HG03432 (cell line): Measurements from ENCODE around the gene LCOR.
"Not testable (repeated sequence)": the region's sequence is repeated elsewhere in the genome, so short reads cannot be mapped to it uniquely, and the experiment has no call there.

ENCODE experiments used
- ATAC-seq: cut with Tn5 transposase; IDR thresholded peaks from one replicate; pipeline ENCODE4 v1.9.1; 2021; ENCODE audit warnings: mild to moderate bottlenecking, moderate library complexity; ENCODE audit not compliant: unreplicated experiment

The LCOR gene

DNA sequence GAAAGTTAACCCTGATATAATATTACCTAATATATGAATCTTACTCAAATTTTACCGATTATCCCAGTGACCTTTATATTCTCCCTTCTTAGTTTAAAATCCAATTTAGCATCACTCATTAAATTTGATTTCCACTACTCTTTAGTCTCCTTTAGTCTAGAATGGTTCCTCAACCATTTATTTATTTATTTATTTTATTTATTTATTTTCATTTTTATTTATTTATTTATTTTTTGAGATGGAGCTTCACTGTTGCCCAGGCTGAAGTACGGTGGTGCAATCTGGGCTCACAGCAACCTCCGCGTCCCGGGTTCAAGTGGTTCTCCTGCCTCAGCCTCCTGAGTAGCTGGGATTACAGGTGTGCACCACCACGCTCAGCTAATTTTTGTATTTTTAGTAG is 92.8 kb downstream of the LCOR start:
- ATAC-seq: no peak

DNA sequence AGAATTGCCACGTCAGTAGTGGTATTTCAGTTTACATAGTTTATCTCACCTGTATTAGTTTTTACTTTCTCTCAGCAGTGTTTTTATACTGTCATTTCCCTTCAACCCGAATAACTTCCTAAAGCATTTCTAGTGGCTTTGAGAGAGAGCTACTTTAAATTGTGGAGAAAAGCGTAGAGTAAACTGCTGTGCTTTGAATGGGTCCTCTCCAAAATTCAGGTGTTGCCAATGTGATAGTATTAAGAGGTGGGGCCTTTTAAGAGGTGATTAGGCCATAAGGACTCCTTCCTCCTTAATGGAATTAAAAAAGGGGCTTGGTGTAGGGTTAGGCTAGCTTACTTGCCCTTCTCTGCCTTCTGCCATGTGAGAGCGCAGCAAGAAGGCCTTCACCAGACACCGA is 98.4 kb downstream of the LCOR start:
- ATAC-seq: no peak

DNA sequence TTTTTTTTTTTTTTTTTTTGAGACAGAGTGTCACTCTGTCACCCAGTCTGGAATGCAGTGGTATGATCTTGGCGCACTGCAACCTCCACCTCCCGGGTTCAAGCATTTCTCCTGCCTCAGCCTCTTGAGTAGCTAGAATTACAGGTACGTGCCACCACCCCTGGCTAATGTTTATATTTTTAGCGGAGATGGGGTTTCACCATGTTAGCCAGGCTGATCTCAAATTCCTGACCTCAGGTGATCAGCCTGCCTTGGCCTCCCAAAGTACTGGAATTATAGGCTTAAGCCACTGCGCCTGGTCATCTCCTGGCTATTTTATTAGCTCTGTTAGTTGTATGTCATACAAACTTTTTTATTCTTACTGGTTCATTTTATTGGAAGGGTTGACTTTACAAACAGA is 103.0 kb downstream of the LCOR start:
- ATAC-seq: no peak

DNA sequence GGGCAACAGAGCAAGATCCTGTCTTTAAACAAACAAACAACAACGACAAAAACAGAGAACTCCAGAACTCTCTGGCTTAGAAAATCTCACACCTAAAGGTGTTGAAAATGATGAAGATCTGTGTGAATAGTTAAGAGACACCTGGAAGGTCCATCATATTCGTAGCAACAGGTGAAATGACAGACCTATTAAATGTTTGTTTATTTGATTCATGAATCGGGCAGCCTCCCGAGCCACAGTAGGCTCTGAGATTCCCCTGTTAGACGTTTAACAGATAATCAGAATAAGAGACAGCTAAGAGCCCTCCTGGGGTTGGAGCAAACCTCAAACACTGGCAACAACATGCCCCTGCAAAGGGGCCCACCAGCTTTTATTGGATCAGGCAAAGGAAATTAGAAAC is 103.7 kb downstream of the LCOR start:
- no peak for ATAC-seq

DNA sequence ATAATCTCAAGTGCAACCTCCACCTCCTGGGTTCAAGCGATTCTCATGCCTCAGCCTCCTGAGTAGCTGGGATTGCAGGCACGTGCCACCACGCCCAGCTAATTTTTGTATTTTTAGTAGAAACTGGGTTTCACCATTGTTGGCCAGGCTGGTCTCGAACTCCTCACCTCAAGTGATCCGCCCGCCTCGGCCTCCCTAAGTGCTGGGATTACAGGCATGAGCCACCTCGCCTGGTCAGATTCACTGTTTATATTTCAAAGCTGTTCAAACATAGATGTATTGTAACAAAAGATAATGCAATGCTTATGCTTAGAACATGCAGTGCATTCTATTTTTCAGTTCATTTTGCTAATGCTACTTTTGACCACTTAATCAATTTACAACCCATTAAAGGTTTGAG is 111.1 kb downstream of the LCOR start:
- not testable (repeated sequence) for ATAC-seq

DNA sequence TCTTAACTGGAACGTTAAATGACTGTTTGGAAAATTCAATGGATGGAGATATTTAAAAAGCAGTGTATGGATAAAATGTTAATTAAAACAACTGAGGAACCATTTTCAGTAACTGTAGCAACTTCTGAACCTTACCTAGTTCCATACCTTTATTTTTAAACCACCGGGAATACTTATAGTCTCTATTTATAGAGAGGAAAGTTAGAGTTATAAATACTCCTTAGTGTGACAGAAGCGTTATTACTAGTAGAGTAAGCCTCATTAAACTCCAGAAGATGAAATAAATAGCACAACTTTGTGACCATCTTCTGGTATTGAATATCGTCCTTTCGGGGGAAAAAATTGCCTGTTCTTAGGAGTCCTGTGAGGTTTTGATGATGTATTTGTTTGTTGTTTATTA is 114.9 kb downstream of the LCOR start:
- no peak for ATAC-seq

DNA sequence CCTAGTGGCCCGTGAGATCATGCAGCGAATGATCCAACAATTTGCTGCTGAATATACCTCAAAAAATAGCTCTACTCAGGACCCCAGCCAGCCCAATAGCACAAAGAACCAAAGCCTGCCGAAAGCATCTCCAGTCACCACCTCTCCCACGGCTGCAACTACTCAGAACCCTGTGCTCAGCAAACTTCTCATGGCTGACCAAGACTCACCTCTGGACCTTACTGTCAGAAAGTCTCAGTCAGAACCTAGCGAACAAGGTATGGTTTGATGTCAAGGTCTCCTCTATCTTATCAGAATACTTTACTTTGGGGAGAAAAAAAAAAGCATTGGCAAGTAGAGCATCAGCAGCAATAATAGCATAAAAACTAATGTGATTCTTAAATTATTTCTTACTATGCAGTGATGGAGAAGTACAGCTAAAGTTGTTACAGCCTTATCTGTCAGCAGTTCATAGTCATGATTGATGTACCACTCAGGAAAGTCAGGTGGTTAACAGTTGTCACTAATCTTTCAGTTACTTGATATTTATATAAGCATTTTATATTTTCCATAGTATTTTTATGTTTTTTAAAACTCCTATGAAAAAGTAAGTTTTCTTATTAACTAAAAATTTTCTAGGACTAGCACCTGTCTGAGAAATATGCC is 117.1 kb downstream of the LCOR start:
- ATAC-seq: no peak

DNA sequence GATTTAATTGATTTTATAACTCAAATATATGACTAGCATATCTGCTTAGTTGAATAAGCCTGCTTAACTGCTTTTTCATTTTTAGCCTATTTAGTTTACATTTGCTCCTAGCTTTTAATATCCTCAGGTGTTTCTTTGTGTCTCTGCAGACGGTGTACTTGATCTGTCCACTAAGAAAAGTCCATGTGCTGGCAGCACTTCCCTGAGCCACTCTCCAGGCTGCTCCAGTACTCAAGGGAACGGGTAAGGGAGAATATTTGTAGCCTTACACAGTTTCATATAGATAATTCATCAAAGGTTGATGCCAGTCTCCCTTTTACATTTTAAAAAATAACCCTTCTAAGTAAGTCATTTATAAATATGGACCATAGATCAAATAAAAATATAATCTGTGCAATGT is 119.9 kb downstream of the LCOR start:
- no peak for ATAC-seq

DNA sequence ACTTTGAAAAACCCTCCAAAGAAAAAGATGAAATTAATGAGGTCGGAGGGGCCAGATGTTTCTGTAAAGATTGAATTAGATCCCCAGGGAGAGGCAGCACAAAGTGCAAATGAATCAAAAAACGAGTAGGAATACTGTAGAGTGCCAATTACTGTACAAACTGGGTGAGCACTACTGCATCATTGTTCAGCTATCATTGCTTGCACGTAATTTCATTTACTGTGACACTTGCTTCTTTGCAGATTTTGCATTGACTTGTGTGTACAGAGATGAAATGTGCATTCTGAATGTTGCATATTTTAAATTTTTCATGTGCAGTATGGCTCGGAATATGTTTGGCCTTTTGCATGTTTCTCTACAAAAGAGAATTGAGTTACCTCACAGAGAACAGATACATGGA is 123.7 kb downstream of the LCOR start:
- no peak for ATAC-seq

DNA sequence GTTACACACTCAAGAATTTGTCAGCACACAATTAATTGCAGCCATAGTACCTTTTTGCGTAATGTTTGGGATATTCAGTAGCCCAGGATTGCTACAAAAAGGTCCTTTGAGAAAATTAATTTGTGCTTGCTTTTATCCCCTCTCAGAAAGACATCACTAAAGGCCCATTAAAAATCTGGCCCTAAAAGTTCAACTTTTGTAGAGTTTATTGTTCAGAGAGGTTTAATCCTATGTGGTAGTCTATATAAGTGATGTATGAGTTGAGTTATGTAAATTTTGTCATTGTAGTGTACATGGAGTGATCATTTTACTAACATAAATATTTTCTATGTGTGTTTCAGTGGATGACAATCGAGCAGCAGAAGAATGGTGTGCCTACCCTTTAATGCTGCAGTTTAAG is 126.0 kb downstream of the LCOR start:
- no peak for ATAC-seq

DNA sequence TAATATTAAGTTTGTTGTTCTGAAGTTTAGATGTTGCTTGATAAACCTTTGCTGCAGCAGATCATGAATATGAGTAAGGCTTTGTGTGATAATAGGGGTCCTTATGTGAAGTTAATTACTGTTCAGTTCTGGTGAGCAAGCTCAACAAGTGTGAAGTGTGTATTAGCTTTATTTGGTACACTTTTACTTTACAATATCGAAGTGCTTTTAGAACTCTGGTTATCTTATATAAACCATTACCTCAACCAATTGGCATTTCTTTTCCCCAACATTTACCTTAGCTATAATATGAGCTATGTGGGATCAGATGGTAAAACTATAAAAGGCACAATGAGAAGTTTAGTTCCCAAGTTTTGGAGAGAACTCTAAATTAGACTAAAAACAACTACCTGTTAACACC is 127.6 kb downstream of the LCOR start:
- no peak for ATAC-seq

DNA sequence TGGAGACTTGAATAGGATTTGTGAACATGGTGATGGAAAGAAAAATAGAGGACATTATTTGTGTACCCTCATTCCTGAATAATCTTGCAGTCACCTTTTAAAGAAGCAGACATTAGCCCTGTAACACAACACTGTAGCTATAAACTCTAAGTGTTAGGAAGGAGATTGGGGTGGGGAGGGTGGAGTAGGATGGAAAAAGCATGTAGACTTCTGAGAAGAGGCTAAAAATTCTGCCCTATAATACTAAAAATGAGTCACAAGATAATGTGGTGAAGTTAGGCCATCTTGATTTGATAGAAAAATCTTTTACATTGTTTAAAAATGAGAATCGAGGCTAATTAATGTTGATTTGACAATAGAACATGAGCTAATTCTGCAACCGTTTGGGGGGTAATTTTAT is 128.8 kb downstream of the LCOR start:
- ATAC-seq: no peak

DNA sequence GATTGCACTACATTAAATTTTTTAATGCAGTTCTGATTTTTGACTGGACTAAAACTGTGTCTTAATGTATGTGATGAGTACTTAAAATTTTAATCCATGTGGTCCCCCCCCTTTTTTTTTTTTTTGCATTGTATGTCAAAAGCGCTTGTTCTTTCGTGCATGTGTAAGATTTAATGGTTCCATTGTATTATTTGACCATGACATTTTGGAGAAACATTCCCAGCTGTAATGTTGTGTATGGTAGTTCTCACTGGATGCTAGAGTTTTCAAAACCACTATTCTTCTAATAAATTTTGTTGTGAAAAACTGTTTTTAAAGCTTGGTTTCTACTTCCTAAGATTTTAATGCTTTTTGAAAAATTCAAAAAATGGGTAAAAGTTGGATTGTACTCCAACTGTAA is 132.0 kb downstream of the LCOR start:
- no peak for ATAC-seq

DNA sequence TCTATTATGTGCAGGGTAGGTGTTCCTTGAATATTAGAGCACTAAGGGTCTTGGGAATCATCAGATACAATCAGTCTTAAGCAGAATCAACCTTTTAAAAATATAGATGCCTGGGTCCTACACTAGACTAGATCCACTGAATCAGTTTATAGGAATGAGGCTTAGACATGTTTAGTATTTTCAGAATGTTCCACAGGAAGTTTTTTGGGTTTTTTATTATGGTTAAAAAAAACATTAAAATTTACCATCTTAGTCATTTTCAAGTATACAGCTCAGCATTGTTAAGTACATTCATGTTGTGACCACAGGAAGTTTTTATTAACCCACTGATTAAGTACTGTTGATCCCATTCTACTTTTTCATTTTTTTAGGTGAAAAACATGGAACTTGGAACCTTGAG is 135.7 kb downstream of the LCOR start:
- ATAC-seq: no peak

DNA sequence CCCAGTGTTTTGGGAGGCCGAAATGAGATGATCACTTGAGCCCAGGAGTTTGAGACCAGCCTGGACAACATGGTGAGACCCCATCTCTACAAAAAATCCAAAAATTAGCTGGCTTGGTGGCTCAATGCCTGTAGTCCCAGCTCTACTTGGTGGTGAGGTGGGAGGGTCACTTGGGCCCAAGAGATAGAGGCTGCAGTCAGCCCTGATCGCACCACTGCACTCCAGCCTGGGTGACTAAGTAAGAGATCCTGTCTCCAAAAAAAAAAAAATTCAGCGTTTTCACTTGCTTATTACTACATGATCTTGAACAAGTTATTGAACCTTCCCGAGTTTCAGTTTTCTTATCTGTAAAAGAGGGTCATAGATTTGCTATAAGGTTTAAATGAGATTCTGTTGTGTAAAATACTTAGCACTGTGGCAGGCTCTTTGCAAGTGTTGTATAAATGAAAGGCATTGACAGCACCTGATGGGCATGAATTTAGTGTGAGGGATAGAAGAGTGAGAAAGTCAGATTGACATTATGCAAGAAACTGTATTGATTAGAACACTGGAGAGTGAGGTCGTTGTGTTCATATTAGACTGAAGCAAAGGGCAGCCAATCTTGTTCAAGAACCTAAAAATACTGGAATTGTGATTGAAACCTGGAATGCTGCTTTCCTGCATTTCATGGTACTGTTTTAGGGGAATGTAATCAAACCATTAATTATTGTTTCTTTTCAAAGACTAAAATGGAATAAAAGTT is 136.8 kb downstream of the LCOR start:
- no peak for ATAC-seq

DNA sequence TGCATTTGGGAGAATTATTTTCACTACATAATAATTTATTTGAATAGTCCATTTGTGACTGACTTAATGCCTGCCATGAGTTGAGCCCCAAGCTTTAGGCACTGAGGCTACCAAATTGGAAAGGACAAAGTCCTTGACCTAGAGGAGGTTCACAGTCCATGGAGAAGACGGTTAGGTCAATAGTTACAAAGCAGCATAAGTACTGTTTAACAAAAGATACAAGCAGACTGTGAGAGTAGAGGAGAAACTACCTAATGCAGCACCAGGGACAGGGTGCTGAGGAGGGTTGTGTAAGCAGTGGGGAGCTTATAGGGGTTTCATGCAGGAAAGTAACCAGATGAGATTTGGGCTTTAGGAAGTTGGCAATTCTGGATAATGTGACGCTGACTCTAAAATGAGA is 139.2 kb downstream of the LCOR start:
- ATAC-seq: no peak

DNA sequence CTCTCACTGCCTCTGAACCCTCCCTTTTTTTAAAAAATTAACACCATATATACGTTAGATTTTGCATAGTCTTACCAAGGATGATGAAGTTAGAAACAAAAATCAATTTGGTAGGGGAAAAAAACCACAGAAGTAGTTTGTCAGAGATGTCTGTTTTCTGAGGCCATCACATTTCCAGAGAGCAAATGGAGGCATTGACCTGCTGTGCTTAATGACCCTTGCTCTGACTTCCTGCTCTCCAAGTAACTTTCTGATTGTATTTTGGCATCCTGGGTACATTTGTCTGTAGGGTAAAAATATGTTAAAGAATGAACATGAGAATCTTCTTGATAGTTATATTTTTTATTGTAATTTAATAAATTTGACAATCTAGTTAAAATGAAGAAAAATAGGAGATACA is 140.2 kb downstream of the LCOR start:
- ATAC-seq: no peak

DNA sequence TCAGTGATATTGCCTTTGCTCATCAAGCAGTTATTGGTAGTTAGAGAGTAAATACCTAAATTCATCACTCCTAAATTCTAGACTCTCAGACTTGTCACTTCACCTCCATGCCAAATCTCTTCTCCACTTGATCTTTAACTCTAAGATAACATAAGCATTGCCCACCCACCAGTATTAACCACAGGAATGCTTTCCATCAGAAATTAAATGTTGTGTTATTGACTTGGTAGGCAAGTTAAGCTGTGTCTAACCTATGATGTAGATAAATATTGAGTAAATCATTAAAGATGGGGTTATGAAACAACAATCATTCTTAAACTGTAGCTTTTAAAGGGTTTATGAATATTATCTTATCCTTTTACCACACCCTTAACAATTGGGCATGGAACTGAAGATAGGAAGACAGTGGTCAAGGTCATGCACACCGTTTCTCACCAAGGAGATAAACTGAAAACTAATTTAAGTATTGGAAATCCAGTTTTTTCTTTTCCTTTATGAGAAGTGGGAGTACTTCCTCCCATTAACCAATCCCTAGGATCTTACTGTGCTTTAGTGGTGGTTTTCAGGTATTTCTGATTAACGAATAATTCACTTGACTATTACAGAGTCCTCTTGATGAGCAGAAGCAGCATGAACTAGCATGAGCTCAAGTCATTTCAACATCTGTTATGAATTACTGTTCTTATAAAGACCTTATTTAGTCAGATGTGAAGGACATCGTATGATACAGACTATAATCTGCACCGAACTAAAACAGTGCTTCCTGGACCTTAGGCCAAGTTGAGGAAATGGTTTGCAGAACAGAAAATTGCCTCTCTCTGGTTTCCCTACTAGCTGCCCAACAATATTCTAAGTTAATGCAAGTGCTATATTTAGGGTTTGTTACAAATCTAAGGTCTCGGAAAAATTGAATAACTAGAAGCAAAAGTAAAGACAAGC is 142.0 kb downstream of the LCOR start:
- no peak for ATAC-seq

DNA sequence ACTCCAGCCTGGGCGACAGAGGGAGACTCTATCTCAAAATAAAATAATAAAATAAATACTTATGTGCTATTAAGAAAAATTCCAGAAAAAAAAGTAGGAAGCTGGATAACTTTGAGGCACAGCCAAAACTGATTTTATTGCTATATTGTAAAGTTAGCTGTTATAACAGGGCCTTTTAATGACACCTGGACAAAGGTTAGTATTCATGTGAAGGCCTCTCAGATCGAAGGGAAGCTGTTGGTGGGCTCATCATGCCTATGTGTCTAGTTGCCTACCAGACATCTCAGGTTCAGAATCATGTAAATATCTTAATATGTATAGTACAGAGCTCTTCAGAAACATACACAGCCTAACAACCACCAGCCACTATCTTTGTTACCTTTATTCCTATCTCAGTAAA is 143.0 kb downstream of the LCOR start:
- no peak for ATAC-seq

DNA sequence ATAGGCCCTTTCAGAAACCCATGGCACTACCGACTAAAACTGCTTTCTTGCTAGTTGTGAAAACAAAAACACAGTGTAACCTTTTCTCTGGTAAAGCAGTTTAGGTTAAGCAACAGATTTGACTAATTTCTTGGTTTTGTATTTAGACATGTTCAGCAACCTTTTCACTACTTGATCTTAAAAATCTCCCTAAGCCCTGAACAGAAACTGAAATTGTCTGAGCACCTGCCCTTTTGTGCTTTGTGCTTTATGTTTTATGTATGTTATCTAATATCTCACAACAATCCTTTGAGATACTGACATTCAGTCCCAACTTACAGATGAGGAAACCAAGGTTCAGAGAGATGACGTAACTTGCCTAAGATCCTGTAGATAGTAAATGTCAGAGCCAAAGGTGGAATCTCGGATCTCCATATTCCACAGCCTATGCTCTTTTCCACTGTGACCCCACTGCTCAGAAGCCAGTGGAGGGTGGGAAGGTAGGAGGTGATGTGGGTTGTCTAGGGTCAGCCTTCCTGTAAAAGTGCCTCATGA is 146.6 kb downstream of the LCOR start:
- ATAC-seq: peak; percentile 78

DNA sequence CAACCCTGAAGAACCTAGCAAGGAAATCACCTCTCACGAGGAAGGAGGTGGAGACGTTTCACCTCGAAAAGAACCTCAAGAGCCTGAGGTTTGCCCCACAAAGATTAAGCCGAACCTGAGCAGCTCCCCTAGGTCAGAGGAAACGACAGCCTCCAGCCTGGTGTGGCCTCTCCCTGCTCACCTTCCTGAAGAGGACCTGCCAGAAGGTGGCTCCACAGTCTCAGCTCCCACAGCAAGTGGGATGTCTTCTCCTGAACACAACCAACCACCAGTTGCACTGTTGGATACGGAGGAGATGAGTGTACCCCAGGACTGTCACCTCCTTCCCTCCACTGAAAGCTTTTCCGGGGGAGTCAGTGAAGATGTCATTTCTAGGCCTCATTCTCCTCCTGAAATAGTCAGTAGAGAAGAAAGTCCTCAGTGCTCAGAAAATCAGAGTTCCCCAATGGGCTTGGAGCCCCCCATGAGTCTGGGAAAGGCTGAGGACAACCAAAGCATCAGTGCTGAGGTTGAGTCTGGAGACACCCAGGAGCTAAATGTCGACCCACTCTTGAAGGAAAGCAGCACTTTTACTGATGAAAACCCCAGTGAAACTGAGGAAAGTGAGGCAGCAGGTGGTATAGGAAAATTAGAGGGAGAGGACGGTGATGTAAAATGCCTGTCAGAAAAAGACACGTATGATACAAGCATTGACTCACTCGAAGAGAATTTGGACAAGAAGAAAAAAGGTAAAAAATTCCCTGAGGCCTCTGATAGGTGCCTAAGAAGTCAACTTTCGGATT is 150.2 kb downstream of the LCOR start:
- ATAC-seq: no peak
